ENCODE data around the gene SSNA1.

SSNA1 gene

GRCh38 chr9:137188490-137189296, at the start of gene SSNA1, which contains the start of gene ANAPC2:
TSS of gene SSNA1 (plus strand) at chr9:137188676. CDS start at chr9:137188727, 51 bp downstream.
TSS of gene ANAPC2 (minus strand) at chr9:137188560. CDS start at chr9:137188532, 28 bp downstream.
- DNase-seq = peak; percentile 58

GRCh38 chr9:137138722-137139467, 49.6 kb upstream of the SSNA1 start, which contains the start of gene GRIN1:
TSS of gene GRIN1 (plus strand) at chr9:137139154. CDS start at chr9:137139487, 333 bp downstream.
- DNase-seq = no peak

GRCh38 chr9:137139468-137140150, 48.9 kb upstream of the SSNA1 start:
- no peak for DNase-seq

DNA sequence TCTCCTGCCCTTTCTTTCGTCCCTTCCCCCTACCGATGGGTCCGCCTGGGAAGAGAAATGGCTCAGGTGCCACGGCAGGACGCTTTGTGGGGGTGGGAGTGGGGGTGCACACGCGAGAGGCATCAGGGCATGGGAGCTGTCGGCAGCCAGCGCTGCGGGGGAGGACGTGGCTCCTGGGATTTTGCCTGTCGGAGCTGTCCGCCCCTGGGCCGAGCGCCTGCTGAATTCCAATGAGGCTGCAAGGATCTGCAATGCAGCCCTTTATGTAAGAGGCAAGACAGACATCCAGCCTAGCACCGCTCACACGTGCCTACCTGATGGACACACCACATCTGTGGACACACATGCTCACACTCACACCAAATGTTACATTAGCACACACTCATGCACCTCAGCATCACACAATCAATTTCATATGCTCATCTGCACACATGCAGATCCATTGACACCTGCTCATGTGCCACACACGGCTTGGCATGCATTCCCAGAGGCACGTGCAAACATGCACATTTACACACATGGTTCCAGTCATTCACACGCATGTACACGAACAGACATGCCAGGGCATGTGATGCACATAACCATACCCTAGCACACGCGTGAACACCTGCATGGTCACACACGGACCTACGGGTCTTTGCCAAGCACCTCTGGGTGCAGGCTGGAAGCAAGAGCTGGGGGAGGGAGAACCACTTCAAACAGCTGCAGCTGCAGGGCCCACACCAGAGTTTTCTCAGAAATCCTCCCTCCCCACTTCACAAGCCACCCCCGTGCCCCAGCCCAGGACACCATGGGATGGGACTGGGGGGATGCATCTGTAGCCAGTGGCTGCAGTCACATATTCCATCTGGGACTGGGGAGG, 48.1 kb upstream of the SSNA1 start:
- no peak for DNase-seq

DNA sequence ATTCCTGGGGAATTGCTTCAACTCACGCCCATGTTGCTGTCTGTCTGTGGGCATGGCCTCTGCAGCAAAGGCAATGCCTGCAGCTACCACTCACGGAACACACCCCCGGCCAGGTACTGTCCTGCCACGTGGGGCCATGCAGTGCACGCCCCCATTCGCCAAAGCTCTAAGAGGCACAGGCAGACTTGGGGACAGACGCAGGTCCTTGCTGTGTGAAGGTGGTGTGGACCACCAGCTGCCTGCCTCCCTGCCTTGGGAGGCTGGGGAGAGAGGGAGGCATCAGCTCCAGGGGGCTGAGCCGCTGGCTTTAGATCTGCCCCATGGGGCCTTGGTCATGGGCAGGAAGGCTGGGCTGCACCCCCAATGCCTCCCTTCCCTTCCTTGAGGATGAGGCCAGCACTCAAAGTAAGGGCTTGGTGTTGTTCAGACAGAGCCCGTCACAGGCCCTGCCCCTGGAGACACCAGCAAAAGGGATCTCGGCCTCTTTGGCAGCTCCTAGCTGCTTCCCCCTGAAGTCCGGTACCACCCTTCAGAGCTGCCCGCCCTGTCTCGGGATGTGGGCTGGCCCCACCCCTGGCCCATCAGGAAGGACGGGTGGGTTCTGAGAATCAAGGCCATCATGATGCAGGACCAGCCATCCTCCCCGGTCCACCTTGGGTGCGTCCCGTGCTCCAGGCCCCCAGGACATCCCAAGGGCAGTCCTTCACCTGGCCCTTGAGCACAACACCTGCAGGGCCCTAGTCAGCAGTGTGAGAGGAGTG, 47.2 kb upstream of the SSNA1 start:
- DNase-seq = no peak

GRCh38 chr9:137141976-137142936, 46.2 kb upstream of the SSNA1 start:
- no peak for DNase-seq

- no peak for DNase-seq
These were observed 45.0 kb upstream of the SSNA1 start for GRCh38 chr9:137143459-137143858.

- DNase-seq = no peak
These were observed 42.5 kb upstream of the SSNA1 start for GRCh38 chr9:137145731-137146526.

DNA sequence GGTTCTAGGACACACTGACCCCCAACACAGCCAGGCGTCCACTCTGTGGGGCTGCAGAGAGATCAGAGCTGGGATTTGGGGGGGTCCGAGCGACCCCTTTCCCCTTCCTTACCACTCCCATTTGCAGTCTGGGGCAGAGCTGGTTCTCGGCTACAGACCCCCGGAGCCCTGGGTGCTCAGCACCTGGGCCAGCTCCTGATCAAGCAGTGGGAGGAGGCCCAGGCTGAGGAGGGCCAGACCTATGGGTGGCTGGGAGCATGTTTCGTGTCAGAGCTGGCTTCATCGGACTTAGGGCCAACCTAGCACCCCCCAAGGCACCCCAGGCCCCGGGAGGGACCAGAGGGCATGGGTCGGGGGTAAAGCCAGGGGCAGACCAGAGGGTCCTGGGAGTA, 42.0 kb upstream of the SSNA1 start:
- no peak for DNase-seq

DNA sequence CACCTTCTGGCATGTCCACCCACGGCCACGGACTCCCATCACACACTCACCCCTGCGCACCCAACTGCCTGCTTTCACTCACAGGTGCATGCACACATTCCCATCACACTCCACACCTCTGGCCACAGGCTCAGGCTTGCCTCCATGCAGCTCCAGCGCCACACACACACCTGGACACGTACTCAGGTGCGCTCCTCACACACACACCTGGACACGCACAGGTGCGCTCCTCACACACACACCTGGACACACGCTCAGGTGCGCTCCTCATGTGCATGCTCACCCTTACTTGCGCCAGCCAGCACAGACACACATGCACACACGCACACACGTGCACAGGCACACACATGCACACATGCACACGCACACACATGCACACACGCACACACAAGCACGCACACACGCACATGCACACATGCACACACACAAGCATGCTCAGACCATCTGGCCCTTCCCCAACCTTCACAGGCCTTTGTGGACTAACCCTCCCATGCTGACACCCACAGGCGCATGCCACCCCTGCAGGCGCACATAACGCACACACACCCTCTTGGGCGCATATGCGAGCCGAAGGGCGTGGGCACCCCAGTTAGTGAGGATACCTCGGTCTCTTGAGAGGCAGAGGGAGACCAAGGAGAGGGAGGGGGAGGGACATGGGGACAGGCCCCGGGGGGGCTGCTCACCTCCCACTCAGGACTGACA, 41.2 kb upstream of the SSNA1 start:
- no peak for DNase-seq

- no peak for DNase-seq
These were observed 40.7 kb upstream of the SSNA1 start for GRCh38 chr9:137147793-137148160.

DNA sequence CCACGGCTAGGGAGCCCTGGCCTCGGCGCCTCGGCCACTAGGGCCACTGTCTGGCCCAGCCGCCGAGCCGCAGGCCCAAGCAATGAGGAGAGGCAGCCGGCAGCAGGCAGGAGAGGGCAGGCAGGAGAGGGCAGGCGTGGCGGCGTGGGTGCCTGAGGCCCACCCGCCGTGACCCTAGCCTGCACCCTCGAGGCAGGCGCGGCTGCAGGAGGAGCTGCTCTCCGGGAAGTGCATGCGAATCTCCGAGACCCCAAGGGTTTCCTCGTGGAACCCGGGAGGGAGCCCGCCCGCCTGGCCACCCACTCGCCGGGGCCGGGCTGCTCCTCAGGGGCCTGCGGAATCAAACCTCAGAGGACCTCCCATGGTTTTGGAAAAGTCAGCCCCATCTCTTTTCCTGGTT, 40.2 kb upstream of the SSNA1 start:
- DNase-seq = no peak

DNA sequence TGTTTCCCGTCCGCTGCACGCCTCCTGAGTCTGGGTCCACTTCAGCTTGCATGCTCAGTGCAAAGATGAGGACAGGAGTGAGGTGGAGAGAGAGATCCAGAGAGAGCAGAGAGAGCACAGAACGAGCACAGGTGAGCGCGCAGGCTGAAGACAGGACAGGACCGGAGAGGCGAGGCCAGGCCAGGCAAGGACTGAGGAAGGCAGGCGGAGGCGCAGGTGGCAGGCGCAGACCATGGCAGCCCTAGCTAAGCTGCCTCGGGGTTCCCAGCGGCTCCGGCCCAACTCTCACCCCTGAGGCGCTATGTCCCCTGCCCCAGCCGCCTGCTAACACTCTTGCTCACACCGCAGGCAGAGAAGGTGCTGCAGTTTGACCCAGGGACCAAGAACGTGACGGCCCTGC, 39.8 kb upstream of the SSNA1 start:
- DNase-seq = no peak

GRCh38 chr9:137149363-137149762, 39.1 kb upstream of the SSNA1 start:
- no peak for DNase-seq

DNA sequence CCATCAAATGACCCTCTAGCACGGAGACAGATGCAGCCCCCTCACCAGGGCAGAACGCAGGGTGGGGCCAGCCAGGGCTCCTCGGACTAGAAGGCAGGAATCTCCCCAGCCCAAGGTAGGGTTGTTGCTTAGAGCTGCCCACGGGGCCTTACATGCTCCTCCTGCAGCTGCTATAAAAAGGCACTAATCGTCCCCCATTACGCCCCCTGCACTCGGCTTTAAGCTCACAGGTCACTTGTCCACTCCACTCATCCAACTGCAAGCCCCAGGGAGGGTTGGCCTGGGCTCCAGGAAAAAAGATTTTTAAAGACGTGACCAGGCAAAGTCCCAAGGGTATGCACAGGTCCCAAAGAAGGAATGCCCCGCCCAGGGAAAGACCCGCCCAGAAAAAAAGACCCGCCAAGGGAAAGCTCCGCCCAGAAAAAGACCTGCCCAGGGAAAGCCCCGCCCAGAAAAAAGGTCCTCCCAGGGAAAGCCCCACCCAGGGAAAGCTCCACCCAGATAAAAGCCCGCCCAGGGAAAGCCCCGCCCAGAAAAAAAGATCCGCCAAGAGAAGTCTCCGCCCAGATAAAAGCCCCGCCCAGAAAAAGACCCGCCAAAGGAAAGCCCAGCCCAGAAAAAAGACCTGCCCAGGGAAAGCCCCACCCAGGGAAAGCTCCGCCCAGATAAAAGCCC, 38.4 kb upstream of the SSNA1 start:
- peak; percentile 75 for DNase-seq

DNA sequence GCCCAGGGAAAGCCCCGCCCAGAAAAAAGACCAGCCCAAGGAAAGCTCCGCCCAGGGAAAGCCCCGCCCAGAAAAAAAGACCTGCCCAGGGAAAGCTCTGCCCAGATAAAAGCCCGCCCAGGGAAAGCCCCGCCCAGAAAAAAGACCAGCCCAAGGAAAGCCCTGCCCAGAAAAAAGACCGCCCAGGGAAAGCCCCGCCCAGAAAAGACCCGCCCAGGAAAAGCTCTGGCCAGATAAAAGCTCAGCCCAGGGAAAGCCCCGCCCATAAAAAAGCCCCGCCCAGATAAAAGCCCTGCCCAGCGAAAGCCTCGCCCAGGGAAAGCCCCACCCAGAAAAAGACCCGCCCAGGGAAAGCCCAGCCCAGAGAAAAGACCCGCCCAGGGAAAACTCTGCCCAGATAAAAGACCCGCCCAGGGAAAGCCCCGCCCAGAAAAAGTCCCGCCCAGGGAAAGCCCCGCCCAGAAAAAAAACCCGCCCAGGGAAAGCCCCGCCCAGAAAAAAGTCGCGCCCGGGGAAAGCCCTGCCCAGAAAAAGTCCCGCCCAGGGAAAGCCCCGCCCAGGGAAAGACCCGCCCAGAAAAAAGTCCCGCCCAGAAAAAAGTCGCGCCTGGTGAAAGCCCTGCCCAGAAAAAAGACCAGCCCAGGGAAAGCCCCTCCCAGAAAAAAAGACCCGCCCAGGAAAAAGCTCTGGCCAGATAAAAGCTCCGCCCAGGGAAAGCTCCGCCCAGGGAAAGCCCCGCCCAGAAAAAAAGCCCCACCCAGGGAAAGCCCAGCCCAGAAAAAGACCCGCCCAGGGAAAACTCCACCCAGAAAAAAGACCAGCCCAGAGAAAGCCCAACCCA, 37.6 kb upstream of the SSNA1 start:
- peak; percentile 75 for DNase-seq

DNA sequence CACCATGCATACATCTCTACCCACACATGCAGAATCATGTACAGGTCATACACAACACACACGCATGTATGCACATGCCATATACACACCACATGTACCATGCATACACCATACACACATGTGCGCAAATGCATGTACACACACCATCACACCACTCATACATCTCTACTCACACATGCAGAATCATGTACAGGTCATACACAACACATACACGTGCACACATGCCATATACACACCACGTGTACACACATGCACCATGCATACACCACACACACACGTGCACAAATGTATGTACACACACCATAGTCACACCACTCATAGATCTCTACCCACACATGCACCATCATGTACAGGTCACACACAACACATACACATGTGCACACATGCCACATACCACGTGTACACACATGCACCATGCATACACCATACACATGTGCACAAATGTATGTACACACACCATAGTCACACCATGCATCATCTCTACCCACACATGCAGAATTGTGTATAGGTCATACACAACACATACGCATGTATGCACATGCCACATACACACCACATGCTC, 35.6 kb upstream of the SSNA1 start:
- no peak for DNase-seq

Data from NCI-H1436 treated with DMSO at 0.1 percent for 48 hours (cell line).